Glomerular visceral epithelial cell (primary cell): ENCODE measurements around the gene VSNL1.

ENCODE experiments used
- DNase-seq: peaks from one replicate; pipeline ENCODE4 v3.0.0-alpha.2; 2016; ENCODE audit errors: extremely low spot score

VSNL1 gene

GRCh38 chr2:17644997-17645720 is 104.7 kb downstream of the VSNL1 start:
- DNase-seq = no peak

GRCh38 chr2:17646081-17646554 is 105.6 kb downstream of the VSNL1 start:
- DNase-seq = peak; percentile 65

- DNase-seq = no peak
These were observed 106.6 kb downstream of the VSNL1 start for GRCh38 chr2:17646838-17647701.

- DNase-seq = no peak
These were observed 108.1 kb downstream of the VSNL1 start for GRCh38 chr2:17648581-17648980.

- no peak for DNase-seq
These were observed 108.5 kb downstream of the VSNL1 start for GRCh38 chr2:17649026-17649425.

- no peak for DNase-seq
These were observed 112.3 kb downstream of the VSNL1 start for GRCh38 chr2:17652681-17653394.

- no peak for DNase-seq
These were observed 117.3 kb downstream of the VSNL1 start for GRCh38 chr2:17657759-17658158.

GRCh38 chr2:17658251-17658843 is 117.9 kb downstream of the VSNL1 start:
- DNase-seq = peak; percentile 23

- DNase-seq = no peak
These were observed 119.7 kb downstream of the VSNL1 start for GRCh38 chr2:17660219-17660618.

GRCh38 chr2:17661460-17661859 is 121.0 kb downstream of the VSNL1 start:
- DNase-seq = no peak

GRCh38 chr2:17662723-17663122 is 122.2 kb downstream of the VSNL1 start:
- no peak for DNase-seq

- DNase-seq = no peak
These were observed 124.0 kb downstream of the VSNL1 start for GRCh38 chr2:17664534-17664933.

- DNase-seq = no peak
These were observed 127.4 kb downstream of the VSNL1 start for GRCh38 chr2:17667898-17668297.

GRCh38 chr2:17672583-17673317 is 132.3 kb downstream of the VSNL1 start:
- peak; percentile 25 for DNase-seq

GRCh38 chr2:17674817-17675216 is 134.3 kb downstream of the VSNL1 start:
- DNase-seq = no peak

- DNase-seq = no peak
These were observed 139.6 kb downstream of the VSNL1 start for GRCh38 chr2:17680119-17680518.

- no peak for DNase-seq
These were observed 141.8 kb downstream of the VSNL1 start for GRCh38 chr2:17682098-17682857.

- no peak for DNase-seq
These were observed 143.5 kb downstream of the VSNL1 start for GRCh38 chr2:17683981-17684380.

- no peak for DNase-seq
These were observed 148.1 kb downstream of the VSNL1 start for GRCh38 chr2:17688600-17688999.

GRCh38 chr2:17689010-17689409 is 148.5 kb downstream of the VSNL1 start:
- DNase-seq = no peak
